ENCODE results near the gene CFAP97D2. TPM values are rescaled to one million over a fixed set of nuclear protein-coding genes. Genes with fewer than 3 reads are reported as not detected.

CFAP97D2 gene
- total and polyA plus RNA-seq, 2 experiments from 2014 or later: not detected

- peaks cover 4% of the 10 kb centered on the region for H3K4me1 ChIP-seq (ENCODE audit: insufficient read depth)
- DNase-seq (ENCODE audit: low spot score): no peak
- H3K4me2 ChIP-seq: no peak overlapping the region
- no peak overlapping the region for H3K4me3 ChIP-seq
- no peak overlapping the region for H3K27ac ChIP-seq
- H3K27me3 ChIP-seq: no peaks in the 10 kb centered on the region
- no peaks in the 10 kb centered on the region for H3K9me3 ChIP-seq (ENCODE audit: low read depth)
- WGBS (ENCODE audit: low lambda C conversion rate, missing lambda C conversion rate): 95% methylated on average over 7 of the region's 7 CpGs
- peaks cover 50% of the 10 kb centered on the region for H3K79me2 ChIP-seq
- H2AFZ ChIP-seq: no peak overlapping the region
- H3K36me3 ChIP-seq (replicated peaks; ENCODE audit: insufficient read depth, low read depth): peaks cover 5% of the 10 kb centered on the region
- H3K9me2 ChIP-seq (replicated peaks; ENCODE audit: insufficient read depth): no peaks in the 10 kb centered on the region
- TF ChIP-seq EZH2 (IDR thresholded peaks at IDR 0.05; ENCODE audit: borderline replicate concordance) (no peak), EZH2phosphoT487 (IDR thresholded peaks at IDR 0.05; ENCODE audit: low read depth, severe bottlenecking, unreplicated experiment) (no peak)
- TF ChIP-seq, protein P1, sequence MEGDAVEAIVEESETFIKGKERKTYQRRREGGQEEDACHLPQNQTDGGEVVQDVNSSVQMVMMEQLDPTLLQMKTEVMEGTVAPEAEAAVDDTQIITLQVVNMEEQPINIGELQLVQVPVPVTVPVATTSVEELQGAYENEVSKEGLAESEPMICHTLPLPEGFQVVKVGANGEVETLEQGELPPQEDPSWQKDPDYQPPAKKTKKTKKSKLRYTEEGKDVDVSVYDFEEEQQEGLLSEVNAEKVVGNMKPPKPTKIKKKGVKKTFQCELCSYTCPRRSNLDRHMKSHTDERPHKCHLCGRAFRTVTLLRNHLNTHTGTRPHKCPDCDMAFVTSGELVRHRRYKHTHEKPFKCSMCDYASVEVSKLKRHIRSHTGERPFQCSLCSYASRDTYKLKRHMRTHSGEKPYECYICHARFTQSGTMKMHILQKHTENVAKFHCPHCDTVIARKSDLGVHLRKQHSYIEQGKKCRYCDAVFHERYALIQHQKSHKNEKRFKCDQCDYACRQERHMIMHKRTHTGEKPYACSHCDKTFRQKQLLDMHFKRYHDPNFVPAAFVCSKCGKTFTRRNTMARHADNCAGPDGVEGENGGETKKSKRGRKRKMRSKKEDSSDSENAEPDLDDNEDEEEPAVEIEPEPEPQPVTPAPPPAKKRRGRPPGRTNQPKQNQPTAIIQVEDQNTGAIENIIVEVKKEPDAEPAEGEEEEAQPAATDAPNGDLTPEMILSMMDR (IDR thresholded peaks at IDR 0.05; ENCODE audit: poor library complexity): no peak
- peaks cover 10% of the 10 kb centered on the region for H4K20me1 ChIP-seq (ENCODE audit: insufficient read depth, poor library complexity, severe bottlenecking)
These were observed 58.5 kb downstream of the CFAP97D2 start for GRCh38 chr13:114237415-114238112.

DNA sequence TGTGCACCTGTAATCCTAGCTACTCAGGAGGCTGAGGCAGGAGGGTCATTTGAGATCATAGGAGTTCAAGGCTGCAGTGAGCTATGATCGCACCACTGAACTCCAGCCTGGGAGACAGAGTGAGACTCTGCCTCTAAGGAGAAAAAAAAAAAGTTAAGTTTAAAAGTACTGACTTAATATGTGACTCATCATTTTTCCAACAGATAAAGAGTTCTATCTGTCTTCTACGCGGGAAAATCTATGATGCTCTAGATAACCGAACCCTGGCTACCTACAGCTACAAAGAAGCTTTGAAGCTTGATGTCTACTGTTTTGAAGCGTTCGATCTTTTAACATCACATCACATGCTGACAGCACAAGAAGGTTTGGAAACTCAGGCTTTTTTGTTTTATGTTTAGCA, 62.9 kb downstream of the CFAP97D2 start:
- Histone ChIP-seq H3K36me3 (replicated peaks; ENCODE audit: insufficient read depth, low read depth) (peaks cover 9% of the 10 kb centered on the region), H3K9me3 (ENCODE audit: low read depth) (no peaks in the 10 kb centered on the region), H3K27me3 (no peaks in the 10 kb centered on the region), H3K9me2 (replicated peaks; ENCODE audit: insufficient read depth) (no peaks in the 10 kb centered on the region), H3K27ac (no peak overlapping the region), H3K4me1 (ENCODE audit: insufficient read depth) (no peaks in the 10 kb centered on the region), H3K79me2 (peaks cover 34% of the 10 kb centered on the region), H4K20me1 (ENCODE audit: insufficient read depth, poor library complexity, severe bottlenecking) (no peaks in the 10 kb centered on the region), H3K4me2 (no peak overlapping the region), H3K4me3 (no peak overlapping the region), H2AFZ (no peak overlapping the region)
- TF ChIP-seq, protein P1 (IDR thresholded peaks at IDR 0.05; ENCODE audit: poor library complexity): no peak
- TF ChIP-seq EZH2phosphoT487 (IDR thresholded peaks at IDR 0.05; ENCODE audit: low read depth, severe bottlenecking, unreplicated experiment) (no peak), EZH2 (IDR thresholded peaks at IDR 0.05; ENCODE audit: borderline replicate concordance) (no peak)
- no peak for DNase-seq (ENCODE audit: low spot score)
- WGBS (ENCODE audit: low lambda C conversion rate, missing lambda C conversion rate): 93% methylated on average over 6 of the region's 6 CpGs

DNA sequence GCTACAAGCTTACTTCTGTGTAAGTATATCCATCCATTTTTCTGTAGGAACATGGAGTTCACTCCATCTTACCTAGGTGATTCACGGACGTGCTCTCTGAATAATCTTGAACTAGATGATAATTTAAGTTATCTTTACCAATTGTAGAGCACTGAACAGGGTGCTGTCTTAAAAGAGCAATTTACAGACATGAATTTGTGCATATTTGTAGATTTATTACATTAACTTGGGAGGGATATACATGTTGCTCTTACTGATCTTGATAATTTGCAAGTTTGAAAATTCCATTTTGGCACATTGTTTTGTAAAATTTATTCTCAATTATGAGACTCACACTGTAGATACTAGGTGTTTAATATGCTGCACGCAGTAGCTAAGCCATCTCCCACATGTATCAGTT, 64.9 kb downstream of the CFAP97D2 start:
- H3K27ac ChIP-seq: no peak overlapping the region
- H3K27me3 ChIP-seq: no peaks in the 10 kb centered on the region
- no peak for DNase-seq (ENCODE audit: low spot score)
- H3K79me2 ChIP-seq: peaks cover 21% of the 10 kb centered on the region
- H3K9me3 ChIP-seq (ENCODE audit: low read depth): no peaks in the 10 kb centered on the region
- no peaks in the 10 kb centered on the region for H3K4me1 ChIP-seq (ENCODE audit: insufficient read depth)
- no peak overlapping the region for H3K4me3 ChIP-seq
- H3K4me2 ChIP-seq: no peak overlapping the region
- 95% methylated on average over 3 of the region's 3 CpGs for whole genome bisulfite sequencing (ENCODE audit: low lambda C conversion rate, missing lambda C conversion rate)
- H4K20me1 ChIP-seq (ENCODE audit: insufficient read depth, poor library complexity, severe bottlenecking): no peaks in the 10 kb centered on the region
- no peaks in the 10 kb centered on the region for H3K9me2 ChIP-seq (replicated peaks; ENCODE audit: insufficient read depth)
- peaks cover 9% of the 10 kb centered on the region for H3K36me3 ChIP-seq (replicated peaks; ENCODE audit: insufficient read depth, low read depth)
- no peak overlapping the region for H2AFZ ChIP-seq
- TF ChIP-seq EZH2 (IDR thresholded peaks at IDR 0.05; ENCODE audit: borderline replicate concordance) (no peak), EZH2phosphoT487 (IDR thresholded peaks at IDR 0.05; ENCODE audit: low read depth, severe bottlenecking, unreplicated experiment) (no peak)
- TF ChIP-seq, protein P1 (IDR thresholded peaks at IDR 0.05; ENCODE audit: poor library complexity): no peak
